PC-3 (cell line): ENCODE measurements around the gene TMEM202.

Source experiments
- CTCF ChIP-seq: fragments of 300-600 bp; sonication (generic); conservative IDR thresholded peaks from 2 replicates; pipeline ENCODE4 v1.5.1; 2017; ENCODE audit warnings: antibody characterized with exemption, low read depth, mild to moderate bottlenecking, low read length
- EZH2 ChIP-seq: fragments of 300-600 bp; sonication (generic); IDR thresholded peaks from one replicate; pipeline ENCODE4 v1.6.1; 2017; ENCODE audit warnings: antibody characterized with exemption, mild to moderate bottlenecking, low read length; ENCODE audit not compliant: unreplicated experiment

DNA sequence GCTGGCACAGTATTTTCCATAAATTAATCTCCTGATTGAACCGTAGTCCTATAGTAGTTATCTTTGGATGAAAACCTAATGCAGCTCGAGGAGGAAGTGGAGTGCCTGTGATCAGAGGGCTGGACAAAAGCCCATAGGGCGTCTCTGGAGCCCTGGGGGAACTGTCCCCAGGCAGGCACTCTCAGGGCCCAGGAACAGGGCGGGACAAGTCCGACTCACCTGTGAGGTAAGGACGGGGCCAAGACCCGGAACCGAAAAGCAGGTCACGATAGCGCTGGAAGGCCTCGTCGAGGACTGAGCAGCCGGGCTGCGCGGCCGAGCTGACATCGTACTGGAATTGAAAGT is 22.6 kb upstream of the TMEM202 start:
- TF ChIP-seq CTCF (no peak), EZH2 (no peak)
